NCI-H2196 treated with DMSO at 0.1 percent for 48 hours (cell line): ENCODE data around the gene TENT5C.

Experiments
- DNase-seq: peaks from one replicate; lab custom pipeline; 2025; ENCODE audit not compliant: unreplicated experiment; lab: John Stamatoyannopoulos, UW

The TENT5C gene

DNA sequence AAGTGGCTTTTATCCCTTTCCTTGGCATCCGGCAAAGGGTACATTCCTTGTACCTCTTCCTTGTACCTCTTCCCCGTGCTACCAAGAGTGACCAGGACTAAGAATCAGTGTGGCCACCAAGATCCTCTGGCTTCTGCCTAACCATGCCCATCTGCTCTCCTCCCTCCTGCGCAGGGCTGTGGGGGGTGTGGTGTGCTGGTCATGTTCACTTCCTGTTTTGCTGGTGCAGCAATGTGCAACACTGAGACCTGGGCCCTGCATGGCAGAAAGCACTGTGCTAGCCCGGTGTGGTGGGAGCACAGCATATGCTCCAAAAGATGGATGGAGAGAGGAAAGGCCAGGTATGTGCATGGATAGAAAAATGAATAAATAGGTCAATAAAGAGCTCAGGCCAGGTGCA lies 33.3 kb upstream of the TENT5C start:
- no peak for DNase-seq

DNA sequence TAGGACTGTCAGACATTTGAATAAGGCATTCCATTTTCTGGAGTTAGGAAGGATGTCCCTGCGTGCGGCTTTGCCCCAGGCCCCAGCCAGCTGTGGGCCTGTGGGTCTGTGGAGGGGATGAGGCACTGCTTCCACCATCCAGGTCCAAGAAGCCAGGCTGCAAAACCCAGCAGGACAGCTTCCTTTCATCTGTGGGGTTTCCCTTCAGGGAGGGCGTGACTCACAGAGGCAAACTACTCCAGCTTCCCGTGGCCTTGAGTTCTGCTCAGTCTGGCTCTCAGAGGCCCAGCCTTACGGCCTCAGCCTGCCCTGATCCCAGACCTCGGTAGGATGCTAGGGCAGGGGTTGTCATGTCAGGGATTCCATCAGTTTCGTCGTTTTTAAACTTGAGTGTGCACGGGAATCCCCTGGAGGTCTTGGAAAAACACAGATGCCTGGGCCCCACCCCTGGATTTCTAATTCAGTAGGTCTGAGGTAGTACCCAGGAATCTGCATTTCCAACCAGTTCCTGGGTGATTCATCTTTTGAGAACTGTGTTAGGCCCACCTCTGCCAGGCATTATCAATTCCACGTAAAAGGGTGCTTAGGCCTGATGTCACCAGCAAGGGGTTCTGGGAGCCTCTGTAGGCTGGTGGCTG lies 32.3 kb upstream of the TENT5C start:
- DNase-seq, result no peak

DNA sequence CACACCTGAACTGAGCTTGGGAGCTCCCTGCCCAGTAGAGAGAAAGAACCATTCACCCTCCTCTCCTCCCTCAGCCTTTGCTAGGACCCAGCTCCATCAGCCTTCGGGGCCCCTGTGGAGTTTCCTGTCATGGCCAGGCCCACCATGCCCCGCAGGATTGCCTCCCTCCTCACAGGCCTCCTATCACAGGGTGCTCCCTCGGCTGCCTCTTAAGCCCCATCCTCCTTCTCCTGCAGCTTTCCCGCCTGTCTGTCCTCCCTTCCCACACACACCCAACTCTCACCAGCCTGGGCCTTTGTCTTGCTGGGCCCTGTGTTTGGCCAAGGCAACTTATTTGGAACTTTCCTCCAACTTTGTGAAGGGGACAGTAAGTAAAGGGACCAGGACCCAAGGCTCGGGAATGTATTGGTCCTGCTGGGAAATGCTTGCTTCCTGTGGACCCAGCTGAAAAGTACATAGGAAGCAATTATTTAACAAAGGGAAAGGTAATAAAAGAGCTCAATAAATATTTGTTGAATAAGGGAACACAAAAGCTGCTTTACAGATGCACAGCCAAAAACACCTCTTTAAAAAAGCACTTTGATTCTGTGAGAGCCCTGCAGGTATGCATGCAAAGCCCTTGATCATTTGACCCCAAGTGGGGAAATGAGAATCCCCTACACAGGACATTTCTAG lies 31.6 kb upstream of the TENT5C start:
- DNase-seq, result peak; percentile 17

DNA sequence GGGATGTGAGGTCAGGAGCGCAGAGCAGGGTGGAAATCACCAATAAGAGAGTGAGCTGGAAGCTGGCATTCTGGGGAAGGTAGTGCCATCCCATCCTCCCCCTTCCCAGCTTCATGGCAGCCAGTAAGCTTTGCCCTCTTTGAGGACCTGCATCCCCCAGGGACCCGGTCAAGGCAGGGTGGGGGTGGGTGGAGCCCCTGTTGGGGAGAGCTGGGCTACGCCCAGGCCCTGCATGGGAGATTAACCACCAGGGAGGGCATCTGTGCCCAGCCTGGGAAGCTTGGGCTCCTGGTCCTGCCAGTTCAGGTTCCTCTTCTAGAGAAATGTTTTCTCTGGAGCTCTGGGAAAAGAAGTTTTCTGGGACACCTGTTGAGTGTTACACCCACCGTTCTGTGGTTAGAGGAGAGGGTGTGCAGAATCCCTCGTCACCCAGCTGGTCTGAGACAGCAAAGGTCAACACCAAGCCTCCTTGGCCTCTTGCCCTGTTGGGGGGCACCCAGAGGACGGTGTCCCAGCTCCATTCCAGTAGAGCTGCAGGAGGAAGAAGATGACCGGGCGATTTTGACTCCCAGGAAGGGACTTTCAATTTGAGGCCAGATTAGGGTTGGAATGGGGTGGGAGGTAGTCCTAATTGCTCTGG lies 30.1 kb upstream of the TENT5C start:
- no peak for DNase-seq

DNA sequence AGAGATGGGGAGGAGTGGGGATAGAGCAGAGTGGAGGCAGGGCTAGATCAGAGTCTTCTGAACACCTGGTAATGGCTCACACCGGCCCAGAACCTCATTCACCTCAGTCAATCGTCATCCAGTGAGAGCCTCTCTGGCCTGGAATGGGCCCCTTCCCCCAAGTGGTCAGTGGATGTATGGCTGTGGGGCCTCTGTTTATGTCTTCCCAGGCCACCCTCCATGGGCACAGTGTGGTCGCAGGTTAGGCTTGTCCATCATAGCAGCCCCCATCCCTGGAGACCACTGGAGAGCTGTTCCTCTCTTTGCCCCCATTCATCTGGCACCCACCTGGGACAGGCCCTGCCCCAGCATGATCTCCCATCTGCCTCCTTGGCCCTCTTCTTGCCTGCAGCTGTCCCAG lies 29.6 kb upstream of the TENT5C start:
- no peak for DNase-seq

DNA sequence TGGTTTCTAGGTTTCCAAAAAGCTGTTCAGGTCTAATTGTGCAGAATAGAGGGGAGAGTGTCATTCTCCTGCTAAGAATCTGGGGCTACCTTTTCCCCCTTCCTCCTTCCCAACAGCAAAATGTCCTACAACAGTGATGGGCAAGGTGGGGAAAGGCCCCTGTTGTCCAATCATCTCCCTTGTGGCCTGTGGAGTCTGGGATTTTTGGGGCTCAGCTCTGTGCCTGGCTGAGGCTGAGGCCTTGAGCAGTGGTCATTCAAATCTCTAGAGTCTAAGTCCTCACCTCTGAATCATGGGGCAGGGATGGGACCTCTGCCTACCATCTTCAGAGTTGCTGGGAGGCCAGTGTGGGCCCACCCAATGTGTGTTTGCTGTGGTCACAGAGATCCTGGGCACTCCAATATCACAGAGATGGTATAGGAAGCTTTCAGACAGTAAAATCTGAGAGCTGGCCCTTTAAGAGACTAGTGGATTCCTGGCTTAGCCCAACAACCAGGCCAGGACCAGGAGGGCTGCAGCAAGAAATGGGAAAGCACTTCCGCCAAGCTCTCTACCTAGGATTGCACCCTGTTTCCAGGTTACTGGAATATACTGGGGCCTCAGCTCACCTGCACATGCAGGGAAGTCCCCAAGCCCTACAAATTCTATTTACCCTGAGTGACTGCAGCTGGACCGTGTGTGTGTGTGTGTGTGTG lies 28.5 kb upstream of the TENT5C start:
- no peak for DNase-seq

DNA sequence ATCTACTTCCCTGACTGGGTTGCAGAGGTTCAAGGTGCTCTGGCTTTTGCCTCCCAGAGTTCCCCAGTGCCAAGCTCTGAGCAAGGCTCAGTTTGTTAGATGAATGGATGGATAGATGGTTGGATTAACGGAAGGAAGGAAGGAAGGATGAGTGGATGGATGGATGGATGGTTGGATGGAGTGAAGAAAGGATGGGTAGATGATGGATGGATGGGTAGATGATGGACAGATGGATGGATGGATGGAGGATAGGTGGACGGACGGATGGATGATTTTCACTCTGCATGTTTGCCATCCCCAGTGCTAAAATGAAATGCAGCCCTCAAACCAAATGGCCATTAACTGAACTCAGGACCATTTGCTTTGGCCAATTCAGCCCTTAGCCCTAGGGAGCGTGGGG lies 27.4 kb upstream of the TENT5C start:
- no peak for DNase-seq

DNA sequence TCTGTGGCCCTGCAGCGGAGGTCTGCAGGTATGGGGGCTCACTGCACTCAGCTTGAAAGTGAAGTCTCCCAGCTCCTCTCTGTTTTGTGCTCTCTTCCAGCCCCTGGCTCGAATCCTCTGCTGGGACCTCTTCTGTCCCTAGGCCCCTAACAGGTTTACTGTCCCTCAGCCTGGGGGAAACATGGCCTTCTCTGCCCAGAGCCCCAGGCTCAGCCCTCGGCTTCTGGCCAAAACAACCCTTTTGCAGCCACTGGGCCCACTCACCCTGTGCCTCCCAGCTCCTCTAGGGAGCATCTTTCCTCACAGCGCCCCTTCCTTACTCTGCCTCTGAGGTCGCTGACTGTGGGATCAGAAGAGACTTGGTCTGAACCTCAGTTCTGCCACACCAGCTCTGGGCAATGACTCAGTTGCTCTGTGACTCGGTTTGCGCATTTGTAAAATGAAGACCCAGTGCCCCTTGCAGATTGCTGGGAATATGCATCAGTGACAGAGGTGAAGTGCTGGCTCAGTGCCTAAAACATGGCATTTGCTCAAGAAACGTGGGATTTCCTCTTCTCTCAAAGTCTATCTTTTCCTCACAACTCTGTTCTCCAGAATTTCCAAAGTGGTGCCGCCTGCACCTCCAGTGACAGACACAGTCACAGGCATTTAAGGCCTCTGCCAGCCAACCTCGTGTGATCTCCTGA lies 26.5 kb upstream of the TENT5C start:
- no peak for DNase-seq

DNA sequence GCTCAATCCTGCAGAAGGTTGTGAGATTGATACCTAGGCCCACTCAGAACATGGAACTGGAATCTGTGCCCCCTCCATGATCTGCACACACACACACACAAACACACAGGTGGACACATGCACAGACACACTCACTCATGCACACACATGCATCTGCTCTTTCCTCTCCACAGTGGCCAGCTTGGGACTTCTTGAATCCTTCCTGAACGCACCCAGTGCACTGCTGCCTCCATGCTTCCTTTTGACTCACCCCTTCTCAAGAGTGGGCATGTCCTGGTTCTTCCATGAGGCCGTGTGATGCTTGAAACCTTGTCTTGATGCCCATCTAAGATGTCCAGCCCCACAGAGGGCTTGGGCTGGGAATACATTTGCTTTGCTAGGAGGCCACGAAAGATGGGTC lies 25.4 kb upstream of the TENT5C start:
- no peak for DNase-seq

DNA sequence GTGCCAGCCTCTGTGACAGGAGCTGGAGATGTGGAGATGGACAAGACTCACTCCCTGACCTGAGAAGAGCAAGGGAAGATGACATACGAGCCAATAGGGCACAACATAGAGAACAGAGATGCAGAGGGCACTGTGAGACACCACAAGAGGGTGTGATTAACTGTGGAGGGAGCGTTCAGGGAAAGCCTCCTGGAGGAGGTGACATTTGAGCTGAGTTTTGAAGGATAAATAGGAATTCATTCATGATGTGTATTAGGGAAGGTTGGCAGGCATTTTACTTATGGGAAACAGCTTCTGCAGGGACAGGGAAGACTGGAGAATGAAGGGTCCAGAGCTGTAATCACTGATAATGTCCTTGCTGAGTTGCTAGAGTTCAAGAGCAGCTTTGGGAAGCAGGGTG lies 25.0 kb upstream of the TENT5C start:
- DNase-seq, result no peak

DNA sequence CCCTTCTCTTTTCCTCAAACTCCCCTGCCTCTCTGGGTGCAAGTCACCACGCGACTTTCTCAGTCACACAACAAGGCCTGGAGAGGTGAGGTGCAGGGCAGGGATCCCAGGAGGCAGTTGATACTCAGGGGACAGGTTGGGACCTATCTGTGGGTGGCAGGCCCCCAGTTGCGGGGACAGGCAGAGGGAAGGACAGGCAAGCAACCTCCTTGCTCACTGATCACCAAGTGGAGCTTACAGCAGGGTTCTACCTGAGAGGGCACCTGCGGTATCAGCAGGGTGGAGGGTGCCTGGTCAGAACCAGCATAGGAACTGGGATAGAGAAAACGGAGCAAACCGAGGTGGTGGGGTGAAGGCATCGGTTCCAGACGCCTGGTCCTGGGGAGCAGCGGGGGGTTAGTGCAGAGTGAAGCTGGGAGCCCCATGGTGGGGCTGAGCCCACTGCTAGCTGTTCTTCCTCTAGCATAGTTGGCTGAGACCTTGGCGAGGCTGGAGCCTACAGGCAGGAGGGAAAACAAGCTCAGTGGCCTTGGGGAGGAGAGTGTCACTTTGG lies 24.4 kb upstream of the TENT5C start:
- DNase-seq, result no peak

DNA sequence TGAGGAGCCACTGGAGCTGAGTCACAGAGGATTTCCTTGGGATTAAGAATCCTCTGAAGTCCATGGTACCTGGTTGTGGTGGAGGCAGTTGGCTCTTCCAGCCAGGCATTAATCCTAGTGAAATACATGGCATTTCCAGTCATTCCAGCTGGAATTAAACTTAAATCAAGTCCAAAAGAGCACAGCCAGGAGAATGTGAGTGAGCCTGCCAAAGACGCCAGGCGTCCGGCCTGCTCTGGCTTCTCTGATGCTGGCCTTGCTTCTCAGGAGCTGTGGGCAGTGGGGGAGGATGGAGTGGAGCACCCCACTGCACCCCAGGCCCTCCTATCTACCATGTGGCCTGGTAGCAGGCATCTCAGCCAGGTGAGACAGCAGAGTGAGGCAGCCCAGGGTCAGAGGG lies 23.4 kb upstream of the TENT5C start:
- no peak for DNase-seq

DNA sequence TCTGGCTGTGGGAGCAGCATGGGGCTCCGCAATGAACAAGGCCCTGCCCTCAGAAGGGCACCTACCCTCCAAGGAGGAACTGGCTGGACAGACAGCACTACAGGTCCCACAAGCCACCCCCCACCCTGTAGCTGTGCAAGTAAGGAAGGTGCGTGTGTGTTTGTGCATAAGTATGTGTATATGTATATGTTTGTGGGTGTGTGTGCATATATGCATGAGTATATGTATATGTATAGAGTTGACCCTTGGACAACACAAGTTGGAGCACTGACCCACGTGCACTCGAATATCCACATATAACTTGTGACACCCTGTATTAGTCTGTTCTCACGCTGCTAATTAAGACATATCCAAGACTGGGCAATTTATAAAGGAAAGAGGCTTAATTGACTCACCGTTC lies 22.6 kb upstream of the TENT5C start:
- DNase-seq, result no peak

DNA sequence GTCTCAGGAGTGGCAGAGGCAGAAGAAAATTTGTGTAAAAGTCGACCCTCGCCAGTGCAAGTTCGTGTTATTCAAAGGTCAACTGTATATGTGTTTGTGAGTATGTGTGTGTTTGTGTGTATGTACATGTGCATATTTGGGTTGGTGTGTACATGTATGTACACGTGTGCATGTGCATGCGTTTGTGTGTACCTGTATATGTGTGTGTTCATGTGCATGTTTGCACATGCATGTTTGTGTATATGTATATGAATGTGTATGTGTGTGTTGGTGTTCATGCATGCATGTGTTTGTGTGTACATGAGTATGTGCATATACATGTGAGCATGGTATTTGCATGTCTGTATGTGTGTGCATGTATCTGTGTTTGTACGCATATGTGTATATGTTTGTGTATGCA lies 21.7 kb upstream of the TENT5C start:
- DNase-seq, result no peak

DNA sequence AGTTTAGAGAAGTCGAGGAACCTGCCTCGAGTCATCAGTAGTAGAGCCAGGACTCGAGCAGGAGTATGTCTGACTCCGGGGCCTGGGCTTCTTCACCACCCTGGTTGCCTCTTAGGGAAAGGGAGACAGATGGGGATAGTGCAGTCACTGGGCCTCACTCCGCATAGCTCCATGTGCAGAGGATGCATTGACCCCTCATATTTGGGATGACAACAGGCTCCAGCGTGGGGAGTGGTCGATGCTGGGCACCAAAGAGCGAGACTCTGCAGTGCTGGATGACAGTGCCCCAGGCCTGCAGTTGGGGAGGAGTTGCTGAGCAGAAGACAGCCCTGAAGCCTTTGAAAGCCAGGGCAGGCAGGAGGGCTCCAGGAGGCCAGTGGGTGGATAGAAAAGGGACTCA lies 20.8 kb upstream of the TENT5C start:
- no peak for DNase-seq

DNA sequence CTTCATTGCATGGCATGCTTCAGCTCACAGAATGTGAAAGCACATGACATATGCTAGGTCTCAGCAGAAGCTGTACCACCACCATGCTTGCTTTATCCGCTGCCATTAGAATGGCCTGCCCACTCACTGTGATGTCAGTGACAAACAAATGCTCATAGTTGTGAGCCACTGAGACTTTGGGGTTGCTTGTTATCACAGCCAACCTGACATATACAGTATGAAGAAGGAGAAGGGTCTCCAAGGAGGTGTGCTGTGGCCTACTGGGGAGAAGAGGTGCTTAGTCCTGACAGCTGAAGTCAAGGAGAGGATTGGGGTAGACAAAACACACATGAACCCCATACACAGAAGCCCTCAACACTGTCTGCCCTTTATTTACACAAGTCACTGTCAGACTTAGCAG lies 19.5 kb upstream of the TENT5C start:
- DNase-seq, result no peak

DNA sequence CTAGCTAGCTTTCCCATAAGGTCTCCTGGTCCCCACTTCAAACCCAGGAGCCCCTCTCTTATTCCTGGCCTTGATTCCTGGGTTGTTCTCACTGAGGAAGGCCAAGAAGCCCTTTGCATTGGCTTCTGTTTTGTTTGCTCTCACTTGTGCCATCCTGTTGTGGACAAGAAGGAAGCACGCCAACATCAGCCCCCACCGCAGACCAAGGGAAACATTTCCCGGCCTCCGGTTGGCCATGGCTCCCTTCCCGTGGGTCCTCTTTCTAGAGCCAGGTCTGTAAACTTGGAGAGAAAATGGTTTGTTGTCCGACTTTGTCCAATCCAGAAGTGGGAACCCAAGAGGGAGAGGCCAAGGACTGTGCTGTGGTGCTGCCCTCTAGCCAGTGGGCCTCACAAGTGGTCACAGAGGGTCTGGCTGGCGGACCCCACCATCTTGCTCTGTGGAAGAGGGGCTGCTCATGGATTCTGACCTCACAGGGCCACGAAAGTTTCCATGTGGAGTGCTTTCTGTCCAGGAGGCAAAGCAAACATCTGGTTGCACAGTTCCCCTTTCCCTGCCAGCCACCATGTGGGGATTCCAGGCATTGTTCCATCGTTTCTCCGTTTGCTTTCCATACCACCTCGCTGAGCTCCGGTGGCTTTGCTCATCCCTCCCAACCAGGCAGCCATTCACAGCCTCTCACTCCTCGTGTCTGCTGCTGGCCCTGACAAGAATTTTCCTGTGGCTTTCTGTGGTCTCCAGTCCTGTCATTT lies 18.9 kb upstream of the TENT5C start:
- no peak for DNase-seq

DNA sequence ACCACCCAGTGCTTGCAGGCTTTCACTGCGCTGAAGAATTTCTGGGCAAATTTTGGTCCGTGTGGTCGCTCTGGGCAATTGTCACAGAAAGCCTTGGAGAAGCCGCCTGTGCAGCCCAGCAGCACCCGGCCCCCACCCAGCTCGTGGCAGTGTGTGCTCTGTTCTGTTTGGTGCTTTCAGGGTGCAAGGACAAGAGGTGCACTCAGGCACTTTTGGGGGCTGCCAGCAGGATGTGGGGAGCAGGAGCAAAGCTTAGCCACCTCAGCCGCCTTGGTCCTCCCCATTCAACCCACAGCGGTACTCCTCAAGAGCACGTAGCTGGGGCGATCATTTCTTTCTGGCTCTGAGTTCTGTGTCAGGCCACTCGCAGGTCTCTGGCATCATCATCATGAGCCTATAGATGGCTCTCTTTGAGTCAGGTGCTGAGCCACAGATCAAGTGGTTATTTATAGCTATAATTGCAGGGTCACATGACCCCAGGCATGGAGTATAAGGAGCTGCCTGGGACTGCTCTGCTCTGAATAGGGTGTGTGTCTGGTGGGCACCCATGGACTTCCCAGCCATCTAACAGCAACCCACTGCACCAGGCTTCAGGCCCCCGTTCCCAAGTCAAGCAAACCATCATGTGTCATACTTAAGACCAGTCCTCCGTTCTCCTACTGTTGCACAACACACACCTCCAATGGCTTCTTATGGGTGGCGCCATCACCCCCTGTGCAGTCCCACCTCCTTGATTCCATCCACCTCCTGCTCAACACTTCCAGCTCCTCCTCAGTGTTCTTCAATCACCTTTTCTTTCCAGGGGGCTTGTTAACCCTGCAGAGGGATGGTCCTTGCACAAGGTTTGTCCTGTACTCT lies 18.1 kb upstream of the TENT5C start:
- no peak for DNase-seq

DNA sequence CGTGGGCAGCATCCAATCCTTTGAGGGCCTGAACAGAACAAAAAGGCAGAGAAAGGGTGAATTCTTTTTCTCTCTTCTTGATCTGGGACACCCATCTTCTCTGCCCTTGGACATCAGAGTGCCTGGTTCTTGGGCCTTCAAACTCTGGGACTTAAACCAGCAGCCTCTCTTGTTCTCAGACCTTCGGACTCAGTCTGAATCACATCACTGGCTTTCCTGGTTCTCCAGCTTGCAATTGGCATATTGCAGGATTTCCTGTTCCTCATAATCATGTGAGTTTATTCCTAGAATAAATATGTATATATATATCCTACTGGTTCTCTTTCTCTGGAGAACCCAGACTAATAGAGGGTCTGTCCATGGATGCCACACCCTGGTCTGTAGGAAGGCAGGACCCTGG lies 16.3 kb upstream of the TENT5C start:
- no peak for DNase-seq
